Measurements from ENCODE around the gene ZNF600.
"Not testable (repeated sequence)": the region's sequence is repeated elsewhere in the genome, so short reads cannot be mapped to it uniquely, and the experiment has no call there.

Gene ZNF600

GRCh38 chr19:52741371-52741770 lies 45.2 kb downstream of the ZNF600 start:
- DNase-seq: not testable (repeated sequence)

- no peak for DNase-seq
These were observed 47.0 kb downstream of the ZNF600 start for GRCh38 chr19:52739576-52739975.

GRCh38 chr19:52735734-52736133 lies 50.9 kb downstream of the ZNF600 start:
- no peak for DNase-seq

DNA sequence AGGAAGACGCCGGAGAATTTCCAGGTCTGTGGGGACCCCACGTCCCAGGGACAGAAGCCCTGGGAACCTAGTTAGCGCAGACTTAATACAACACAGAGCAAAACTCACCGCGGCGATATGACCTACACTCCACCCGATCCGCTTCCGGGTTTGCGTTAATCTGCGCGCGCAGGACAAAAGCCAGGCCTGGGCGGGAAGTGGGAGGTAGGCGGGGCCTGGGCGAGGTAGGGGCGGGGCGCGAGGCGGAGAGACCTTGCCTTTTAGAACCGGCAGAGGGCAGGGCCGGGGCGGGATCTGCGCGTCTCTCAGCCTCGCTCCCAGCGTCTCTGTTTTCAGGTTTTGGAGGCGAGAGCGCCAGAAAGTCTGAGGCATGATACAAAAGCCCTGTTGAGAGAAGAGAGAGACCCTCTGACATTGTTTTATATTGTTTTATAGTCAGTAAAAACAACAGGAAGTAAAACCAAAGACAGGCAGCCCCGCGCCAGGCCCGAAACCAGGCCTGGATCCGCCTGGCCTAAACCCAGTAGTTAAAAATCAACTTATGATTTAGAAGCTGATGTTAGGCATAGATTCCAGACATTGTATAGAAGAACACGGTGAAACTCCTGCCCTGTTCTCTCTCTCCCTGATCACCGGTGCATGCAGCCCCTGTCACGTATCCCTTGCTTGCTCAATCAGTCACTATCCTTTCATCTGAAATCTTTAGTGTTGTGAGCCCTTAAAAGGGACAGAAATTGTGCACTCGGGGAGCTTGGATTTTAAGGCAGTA lies 51.5 kb downstream of the ZNF600 start, which contains the start of gene ZNF611:
Gene ZNF611 (minus strand): TSS at position 152 of the 769 bp plus-strand sequence. CDS start 19,150 bp downstream, outside the sequence.
- DNase-seq: peak; percentile 100

- no peak for DNase-seq
These were observed 52.2 kb downstream of the ZNF600 start for GRCh38 chr19:52734331-52734892.

- DNase-seq: not testable (repeated sequence)
These were observed 60.5 kb downstream of the ZNF600 start for GRCh38 chr19:52726051-52726450.

- DNase-seq: no peak
These were observed 61.0 kb downstream of the ZNF600 start for GRCh38 chr19:52725528-52725961.

- no peak for DNase-seq
These were observed 61.7 kb downstream of the ZNF600 start for GRCh38 chr19:52724701-52725514.

DNA sequence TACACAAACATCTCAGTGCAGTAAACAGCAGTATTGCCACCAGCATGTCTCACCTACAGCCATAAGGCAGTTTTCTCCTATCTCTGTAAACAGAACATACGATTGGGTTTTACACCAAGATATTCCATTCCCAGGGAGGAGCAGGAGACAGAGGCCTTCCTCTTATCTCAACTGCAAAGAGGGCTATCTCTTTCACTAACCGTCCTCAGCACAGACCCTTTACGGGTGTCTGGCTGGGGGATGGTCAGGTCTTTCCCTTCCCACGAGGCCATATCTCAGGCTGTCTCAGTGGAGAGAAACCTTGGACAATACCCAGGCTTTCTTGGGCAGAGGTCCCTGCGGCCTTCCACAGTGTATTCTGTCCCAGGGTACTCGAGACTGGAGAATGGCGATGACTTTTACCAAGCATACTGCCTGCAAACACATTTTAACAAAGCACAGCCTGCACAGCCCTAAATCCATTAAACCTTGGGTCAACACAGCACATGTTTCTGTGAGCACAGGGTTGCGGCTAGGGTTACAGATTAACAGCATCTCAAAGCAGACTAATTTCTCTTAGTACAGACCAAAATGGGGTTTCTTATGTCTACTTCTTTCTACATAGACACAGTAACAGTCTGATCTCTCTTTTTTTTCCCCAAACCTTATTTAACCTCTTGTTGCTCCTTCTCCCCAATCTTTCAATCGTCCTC lies 62.5 kb downstream of the ZNF600 start:
- not testable (repeated sequence) for DNase-seq

- DNase-seq: no peak
These were observed 64.3 kb downstream of the ZNF600 start for GRCh38 chr19:52722062-52723003.

GRCh38 chr19:52720541-52720940 lies 66.0 kb downstream of the ZNF600 start:
- DNase-seq: not testable (repeated sequence)

GRCh38 chr19:52716522-52716921 lies 70.1 kb downstream of the ZNF600 start:
- DNase-seq: no peak

GRCh38 chr19:52715902-52716301 lies 70.7 kb downstream of the ZNF600 start:
- DNase-seq: peak; percentile 27

DNA sequence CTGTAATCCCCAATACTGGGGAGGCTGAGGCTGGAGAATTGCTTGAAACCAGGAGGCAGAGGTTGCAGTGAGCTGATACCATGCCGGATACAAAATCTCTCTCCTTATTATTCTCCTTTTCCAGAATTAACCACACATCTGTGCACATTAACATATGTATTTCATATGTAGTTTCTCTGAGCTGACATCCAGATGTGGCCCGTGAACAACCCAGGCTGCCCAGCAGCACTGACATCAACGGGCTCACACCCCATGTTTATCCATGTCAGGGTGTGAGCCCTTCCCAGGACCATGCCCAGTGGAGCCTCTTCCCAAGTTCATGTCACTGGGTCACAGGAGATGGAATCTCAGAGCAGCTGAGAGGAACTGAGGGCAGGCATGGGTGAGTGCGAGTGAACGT lies 71.3 kb downstream of the ZNF600 start:
- DNase-seq: not testable (repeated sequence)
